NB4 (cell line): ENCODE results near the gene PCDHGB4.

Source experiments
- POLR2A ChIP-seq: IDR thresholded peaks from 2 replicates; pipeline ENCODE4 v1.6.1; 2011; ENCODE audit warnings: mild to moderate bottlenecking; ENCODE audit not compliant: insufficient read length; ENCODE audit errors: extremely low read depth
- TF ChIP-seq, protein P1 (sequence below): IDR thresholded peaks from one replicate; pipeline ENCODE4 v1.5.1; 2012; ENCODE audit warnings: low read depth, low read length

DNA sequence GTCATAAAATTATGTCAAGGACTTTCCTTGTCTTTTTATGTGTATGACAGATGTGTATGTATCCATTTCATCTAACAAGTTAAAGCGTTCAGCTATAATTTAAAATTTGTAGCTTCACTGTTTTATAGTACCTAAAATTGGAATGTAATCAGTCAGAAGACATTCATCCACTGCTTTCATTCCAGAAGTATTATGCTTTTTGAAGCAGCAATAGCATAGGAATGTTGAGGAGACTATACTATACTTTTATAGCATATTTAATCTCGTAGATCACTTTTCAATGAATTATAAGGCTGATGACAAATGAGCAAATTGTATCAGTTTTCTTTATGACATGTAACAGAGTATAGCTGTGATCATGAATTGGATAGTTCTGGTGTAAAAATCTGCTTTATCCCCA, 49.7 kb downstream of the PCDHGB4 start:
- TF ChIP-seq, protein P1, sequence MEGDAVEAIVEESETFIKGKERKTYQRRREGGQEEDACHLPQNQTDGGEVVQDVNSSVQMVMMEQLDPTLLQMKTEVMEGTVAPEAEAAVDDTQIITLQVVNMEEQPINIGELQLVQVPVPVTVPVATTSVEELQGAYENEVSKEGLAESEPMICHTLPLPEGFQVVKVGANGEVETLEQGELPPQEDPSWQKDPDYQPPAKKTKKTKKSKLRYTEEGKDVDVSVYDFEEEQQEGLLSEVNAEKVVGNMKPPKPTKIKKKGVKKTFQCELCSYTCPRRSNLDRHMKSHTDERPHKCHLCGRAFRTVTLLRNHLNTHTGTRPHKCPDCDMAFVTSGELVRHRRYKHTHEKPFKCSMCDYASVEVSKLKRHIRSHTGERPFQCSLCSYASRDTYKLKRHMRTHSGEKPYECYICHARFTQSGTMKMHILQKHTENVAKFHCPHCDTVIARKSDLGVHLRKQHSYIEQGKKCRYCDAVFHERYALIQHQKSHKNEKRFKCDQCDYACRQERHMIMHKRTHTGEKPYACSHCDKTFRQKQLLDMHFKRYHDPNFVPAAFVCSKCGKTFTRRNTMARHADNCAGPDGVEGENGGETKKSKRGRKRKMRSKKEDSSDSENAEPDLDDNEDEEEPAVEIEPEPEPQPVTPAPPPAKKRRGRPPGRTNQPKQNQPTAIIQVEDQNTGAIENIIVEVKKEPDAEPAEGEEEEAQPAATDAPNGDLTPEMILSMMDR, result no peak
- no peak for TF ChIP-seq POLR2A
